Stimulated activated naive CD8-positive, alpha-beta T cell treated with anti-CD3 and anti-CD28 coated beads, Interleukin-15, Interleukin-2, amounts not matched to agents 100 ng/mL and 50 ng/mL, for 24 hours (primary cell): ENCODE measurements around the gene LENG9.

Experiments used
- H3K27ac Mint-ChIP-seq: one replicate; pipeline ENCODE4 v1.8.0; 2021; ENCODE audit warnings: mild to moderate bottlenecking, mixed read lengths
- H3K27me3 Mint-ChIP-seq: one replicate; pipeline ENCODE4 v1.8.0; 2021; ENCODE audit warnings: mixed read lengths
- H3K36me3 Mint-ChIP-seq: one replicate; pipeline ENCODE4 v1.8.0; 2021; ENCODE audit warnings: low read depth, mixed read lengths
- H3K4me1 Mint-ChIP-seq: one replicate; pipeline ENCODE4 v1.8.0; 2021; ENCODE audit warnings: low read depth, mixed read lengths
- H3K4me3 Mint-ChIP-seq: one replicate; pipeline ENCODE4 v1.8.0; 2021; ENCODE audit warnings: mild to moderate bottlenecking, mixed read lengths
- H3K9me3 Mint-ChIP-seq: one replicate; pipeline ENCODE4 v1.8.0; 2021; ENCODE audit warnings: mixed read lengths

Gene LENG9

DNA sequence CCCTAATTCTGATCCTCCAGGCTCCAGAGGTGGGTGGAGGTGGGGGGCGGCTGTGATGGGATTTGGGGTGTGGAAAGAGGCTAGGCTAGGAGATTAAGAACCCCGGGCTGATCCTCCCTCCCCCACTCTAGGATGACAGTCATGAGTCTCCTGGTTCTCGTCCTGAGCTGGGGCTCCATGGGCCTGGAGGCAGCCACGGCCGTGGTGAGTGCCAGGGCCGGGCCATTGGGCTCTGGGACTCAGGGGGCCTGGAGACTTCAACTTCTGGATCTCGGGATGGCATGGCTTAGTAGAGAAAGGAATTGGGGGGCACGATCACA is 34.4 kb downstream of the LENG9 start:
- Mint-ChIP-seq H3K27me3 (peaks cover 24% of the 10 kb centered on the region), H3K36me3 (no peaks in the 10 kb centered on the region), H3K4me1 (peaks cover 5% of the 10 kb centered on the region)

DNA sequence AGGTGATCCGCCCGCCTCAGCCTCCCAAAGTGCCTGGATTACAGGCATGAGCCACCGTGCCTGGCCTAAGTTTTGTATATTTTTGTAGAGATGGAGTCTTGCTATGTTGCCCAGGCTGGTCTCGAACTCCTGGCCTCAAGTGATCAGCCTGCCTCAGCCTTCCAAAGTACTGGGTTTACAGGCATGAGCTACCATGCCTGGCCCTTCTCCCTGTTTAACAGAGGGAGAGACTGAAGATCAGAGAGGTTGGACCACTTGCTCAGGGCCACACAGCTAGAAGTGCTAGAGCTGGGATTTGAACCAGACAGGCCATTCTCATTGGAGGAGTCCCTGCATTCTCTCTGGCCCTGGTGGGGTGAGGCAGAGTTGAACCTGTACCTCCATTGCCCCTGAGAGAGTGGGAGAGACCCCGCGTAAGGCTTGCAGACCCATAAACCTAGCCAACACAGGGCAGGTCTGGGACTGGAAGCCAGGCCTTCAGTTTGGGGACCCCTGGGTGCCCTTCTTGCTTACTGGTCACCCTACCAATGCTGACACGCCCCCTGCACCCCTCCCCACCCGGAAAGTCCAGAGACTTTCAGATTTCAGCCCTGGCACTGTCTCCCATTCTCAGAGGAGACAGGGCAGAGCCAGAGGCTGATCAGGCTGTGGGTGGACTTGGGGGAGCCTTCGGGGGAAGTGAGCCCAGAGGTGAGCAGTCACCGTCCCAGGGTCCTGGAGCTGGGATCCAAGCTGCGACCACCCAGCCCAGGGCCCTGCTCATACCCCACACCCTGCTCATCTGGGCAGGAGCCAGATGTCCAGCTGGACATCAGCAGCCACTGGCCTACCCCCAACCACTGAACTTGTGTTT is 35.0 kb downstream of the LENG9 start:
- no peak overlapping the region for H3K27ac Mint-ChIP-seq

More for the DNA sequence above, 34.4 kb downstream of the LENG9 start:
- Mint-ChIP-seq H3K9me3 (no peaks in the 10 kb centered on the region), H3K4me3 (no peak overlapping the region), H3K27ac (no peak overlapping the region)

DNA sequence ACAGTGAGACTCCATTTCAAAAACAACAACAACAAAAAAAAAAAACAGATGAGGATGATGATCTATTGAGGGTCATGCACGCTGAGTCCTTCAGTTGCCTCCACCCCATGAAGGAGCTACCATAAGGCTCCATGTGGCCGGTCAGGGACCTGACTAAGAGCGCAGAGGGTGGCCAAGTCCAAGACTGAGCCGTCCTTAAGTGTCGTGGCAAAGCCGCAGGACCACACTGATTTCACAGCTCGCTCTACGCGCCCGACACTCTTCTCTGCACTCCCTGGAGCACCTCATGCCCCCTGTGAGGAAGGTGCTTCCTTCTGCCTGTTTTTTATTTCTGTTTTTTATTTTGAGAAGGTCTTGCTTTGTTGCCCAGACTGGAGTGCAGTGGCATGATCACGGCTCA is 36.0 kb downstream of the LENG9 start:
- no peaks in the 10 kb centered on the region for H3K36me3 Mint-ChIP-seq

More for the DNA sequence above, 35.0 kb downstream of the LENG9 start:
- Mint-ChIP-seq H3K4me3 (no peak overlapping the region), H3K36me3 (no peaks in the 10 kb centered on the region), H3K27me3 (peaks cover 26% of the 10 kb centered on the region), H3K9me3 (no peaks in the 10 kb centered on the region), H3K4me1 (peaks cover 5% of the 10 kb centered on the region)

DNA sequence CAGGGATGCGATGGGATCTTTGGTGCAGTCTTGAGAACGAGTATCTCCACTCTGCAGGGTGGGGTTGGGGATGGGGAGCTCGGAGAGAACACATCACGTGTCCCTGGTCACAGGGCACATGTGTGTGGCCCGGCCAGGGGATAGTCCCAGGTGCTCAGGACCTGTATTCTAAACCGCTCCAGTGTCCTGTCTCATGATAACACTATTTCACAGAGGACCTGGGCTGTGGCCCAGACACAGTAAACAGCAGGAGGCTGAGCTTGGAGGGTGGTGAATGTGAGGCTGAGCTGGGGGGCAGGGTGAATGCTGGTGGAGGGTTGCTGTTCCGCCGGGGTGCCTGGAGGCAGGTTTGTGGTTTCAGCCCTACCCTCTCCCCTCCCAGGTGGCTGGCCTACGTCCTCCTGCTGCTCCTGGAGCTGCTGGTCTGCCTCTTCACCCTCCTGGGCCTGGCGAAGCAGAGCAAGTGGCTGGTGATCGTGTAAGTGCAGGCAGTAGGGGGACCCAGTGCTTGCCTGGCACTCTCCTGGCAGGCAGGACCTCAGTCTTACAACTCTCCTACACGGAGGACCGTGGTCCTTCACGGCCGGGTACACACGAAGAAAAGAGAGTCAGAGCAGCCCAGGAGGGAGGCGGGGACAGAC is 37.2 kb downstream of the LENG9 start:
- Mint-ChIP-seq H3K9me3 (no peaks in the 10 kb centered on the region), H3K4me1 (peaks cover 4% of the 10 kb centered on the region), H3K36me3 (no peaks in the 10 kb centered on the region), H3K27ac (no peak overlapping the region), H3K27me3 (peaks cover 28% of the 10 kb centered on the region), H3K4me3 (no peak overlapping the region)

More for the DNA sequence above, 36.0 kb downstream of the LENG9 start:
- Mint-ChIP-seq H3K9me3 (no peaks in the 10 kb centered on the region), H3K4me1 (peaks cover 5% of the 10 kb centered on the region), H3K27ac (no peak overlapping the region), H3K4me3 (no peak overlapping the region), H3K27me3 (peaks cover 28% of the 10 kb centered on the region)

DNA sequence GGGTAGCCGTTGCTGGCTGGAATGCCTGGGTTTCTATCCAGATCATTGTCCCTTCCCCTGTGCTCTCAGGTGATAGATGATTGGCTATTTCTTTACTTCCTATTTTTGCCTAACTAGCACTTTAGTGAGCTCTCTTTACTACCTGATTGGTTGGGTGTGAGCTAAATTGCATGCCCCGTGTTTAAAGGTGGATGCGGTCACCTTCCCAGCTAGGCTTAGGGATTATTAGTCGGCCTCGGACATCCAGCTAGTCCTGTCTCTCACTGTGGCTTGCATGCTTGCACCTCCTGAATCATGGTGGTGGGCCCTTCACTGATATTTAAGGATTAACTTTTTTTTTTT is 38.2 kb downstream of the LENG9 start:
- Mint-ChIP-seq H3K36me3 (no peaks in the 10 kb centered on the region), H3K4me3 (no peak overlapping the region), H3K9me3 (no peaks in the 10 kb centered on the region), H3K27me3 (peaks cover 28% of the 10 kb centered on the region), H3K27ac (no peak overlapping the region), H3K4me1 (no peaks in the 10 kb centered on the region)

DNA sequence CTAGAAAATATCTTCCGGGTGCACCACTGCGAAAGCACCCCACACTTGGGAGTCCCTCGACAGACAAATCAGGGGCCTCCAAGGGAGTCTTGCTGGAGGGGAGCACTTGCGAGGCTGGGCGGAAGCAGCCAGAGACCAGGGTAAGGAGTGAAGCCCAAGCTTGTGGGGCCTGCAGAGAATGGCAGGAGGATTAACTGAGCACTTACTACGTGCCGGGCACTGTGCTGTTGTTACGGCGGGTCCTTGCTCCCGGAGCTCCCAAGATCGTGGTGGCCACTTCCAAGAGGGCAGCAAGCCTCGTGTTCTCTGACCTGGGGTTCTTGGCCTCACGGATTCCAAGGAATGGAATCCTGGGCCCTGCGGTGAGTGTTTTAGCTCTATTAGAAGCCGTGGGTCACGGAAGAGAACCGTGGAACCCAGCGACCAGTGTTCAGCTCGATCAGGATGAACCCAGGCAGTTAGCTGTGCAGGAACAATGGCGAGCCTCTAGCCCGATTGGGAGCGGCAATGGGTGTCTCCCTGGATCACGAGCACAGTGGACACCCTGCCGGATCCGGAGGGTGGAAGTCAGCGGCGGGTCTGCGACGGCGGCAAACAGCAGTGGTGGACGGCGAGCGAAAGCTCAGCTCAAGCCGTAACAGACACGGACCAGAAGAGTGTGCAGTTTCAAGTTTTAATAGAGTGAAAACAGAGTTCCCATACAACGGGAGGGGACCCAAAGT is 38.8 kb downstream of the LENG9 start:
- Mint-ChIP-seq H3K4me3 (no peak overlapping the region), H3K27ac (no peak overlapping the region), H3K36me3 (no peaks in the 10 kb centered on the region), H3K27me3 (peaks cover 29% of the 10 kb centered on the region), H3K4me1 (no peaks in the 10 kb centered on the region), H3K9me3 (no peaks in the 10 kb centered on the region)

DNA sequence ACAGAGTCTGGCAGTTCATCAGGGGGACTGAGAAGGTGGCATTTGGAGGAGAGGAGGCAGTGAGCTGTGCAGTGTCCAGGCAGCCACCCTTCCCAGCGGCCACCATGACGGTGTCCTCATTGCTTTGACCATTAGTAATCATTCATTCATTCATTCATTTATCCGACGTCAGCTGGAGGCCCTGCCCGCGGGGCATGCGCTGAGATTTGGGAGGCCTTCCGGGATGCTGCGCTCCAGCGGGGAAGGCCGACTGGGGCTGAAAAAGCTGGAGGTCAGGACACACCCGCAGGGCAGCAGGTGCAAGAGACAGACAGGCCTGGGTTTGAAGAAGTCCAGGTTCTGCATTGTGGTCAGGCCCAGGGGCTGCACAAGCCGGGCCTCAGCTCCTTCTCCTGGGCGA is 39.4 kb downstream of the LENG9 start:
- no peaks in the 10 kb centered on the region for H3K4me1 Mint-ChIP-seq
- H3K9me3 Mint-ChIP-seq: no peaks in the 10 kb centered on the region
- H3K27me3 Mint-ChIP-seq: peaks cover 31% of the 10 kb centered on the region
- no peak overlapping the region for H3K27ac Mint-ChIP-seq
- no peak overlapping the region for H3K4me3 Mint-ChIP-seq
- H3K36me3 Mint-ChIP-seq: no peaks in the 10 kb centered on the region

DNA sequence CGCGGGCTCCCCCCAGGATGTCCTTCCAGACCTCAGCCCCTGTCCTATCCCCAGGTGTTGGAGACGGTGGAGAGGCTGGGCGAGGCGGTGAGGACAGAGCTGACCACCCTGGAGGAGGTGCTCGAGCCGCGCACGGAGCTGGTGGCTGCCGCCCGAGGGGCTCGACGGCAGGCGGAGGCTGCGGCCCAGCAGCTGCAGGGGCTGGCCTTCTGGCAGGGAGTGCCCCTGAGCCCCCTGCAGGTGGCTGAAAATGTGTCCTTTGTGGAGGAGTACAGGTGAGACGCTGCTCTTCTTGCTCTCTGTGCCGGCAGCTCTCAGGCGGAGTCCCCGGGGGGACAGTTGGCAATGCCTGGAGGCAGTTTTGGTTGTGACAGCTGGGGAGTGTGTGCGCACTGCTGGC is 41.4 kb downstream of the LENG9 start:
- H3K27me3 Mint-ChIP-seq: peaks cover 32% of the 10 kb centered on the region

DNA sequence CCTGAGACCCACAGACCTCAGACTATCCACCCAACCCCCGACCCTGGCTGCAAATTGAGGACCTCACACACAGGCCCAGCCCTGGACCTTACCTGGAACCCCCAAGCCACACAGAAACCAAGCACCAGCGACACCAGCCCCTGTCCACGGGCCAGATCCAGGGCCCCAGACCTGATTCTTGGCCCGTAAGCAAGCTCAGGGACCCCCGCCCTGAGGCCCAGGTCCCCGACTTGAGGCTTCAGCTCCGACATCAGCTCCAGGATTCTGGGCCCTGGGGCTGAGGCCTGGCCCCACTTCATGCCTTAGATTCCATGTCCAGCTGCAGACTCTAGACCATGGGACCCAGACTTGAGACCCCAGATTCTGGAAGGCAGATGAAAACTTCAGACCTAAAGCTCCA is 42.1 kb downstream of the LENG9 start:
- H3K4me1 Mint-ChIP-seq: peaks cover 16% of the 10 kb centered on the region
- H3K36me3 Mint-ChIP-seq: no peaks in the 10 kb centered on the region
- no peaks in the 10 kb centered on the region for H3K9me3 Mint-ChIP-seq
- no peak overlapping the region for H3K27ac Mint-ChIP-seq
- peaks cover 32% of the 10 kb centered on the region for H3K27me3 Mint-ChIP-seq
- no peak overlapping the region for H3K4me3 Mint-ChIP-seq

More for the DNA sequence above, 41.4 kb downstream of the LENG9 start:
- Mint-ChIP-seq H3K36me3 (no peaks in the 10 kb centered on the region), H3K9me3 (no peaks in the 10 kb centered on the region), H3K27ac (no peak overlapping the region), H3K4me3 (no peak overlapping the region), H3K4me1 (peaks cover 14% of the 10 kb centered on the region)

DNA sequence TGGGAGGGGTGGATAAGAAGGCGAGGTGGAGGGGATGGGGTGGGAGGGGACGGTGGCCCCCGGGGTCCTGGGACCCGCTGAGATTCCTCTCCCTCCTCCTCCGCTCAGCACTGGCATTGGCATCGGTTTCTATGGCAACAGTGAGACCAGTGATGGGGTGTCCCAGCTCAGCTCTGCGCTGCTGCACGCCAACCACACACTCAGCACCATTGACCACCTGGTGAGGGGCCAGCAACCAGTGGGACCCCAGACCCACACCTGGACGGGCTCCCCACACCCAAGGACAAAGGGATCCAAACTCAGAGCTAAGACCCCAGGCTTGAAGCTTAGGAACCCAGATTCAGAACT is 42.4 kb downstream of the LENG9 start:
- Mint-ChIP-seq H3K27me3 (peaks cover 30% of the 10 kb centered on the region), H3K4me1 (peaks cover 17% of the 10 kb centered on the region), H3K27ac (no peak overlapping the region), H3K36me3 (no peaks in the 10 kb centered on the region), H3K9me3 (no peaks in the 10 kb centered on the region), H3K4me3 (no peak overlapping the region)

DNA sequence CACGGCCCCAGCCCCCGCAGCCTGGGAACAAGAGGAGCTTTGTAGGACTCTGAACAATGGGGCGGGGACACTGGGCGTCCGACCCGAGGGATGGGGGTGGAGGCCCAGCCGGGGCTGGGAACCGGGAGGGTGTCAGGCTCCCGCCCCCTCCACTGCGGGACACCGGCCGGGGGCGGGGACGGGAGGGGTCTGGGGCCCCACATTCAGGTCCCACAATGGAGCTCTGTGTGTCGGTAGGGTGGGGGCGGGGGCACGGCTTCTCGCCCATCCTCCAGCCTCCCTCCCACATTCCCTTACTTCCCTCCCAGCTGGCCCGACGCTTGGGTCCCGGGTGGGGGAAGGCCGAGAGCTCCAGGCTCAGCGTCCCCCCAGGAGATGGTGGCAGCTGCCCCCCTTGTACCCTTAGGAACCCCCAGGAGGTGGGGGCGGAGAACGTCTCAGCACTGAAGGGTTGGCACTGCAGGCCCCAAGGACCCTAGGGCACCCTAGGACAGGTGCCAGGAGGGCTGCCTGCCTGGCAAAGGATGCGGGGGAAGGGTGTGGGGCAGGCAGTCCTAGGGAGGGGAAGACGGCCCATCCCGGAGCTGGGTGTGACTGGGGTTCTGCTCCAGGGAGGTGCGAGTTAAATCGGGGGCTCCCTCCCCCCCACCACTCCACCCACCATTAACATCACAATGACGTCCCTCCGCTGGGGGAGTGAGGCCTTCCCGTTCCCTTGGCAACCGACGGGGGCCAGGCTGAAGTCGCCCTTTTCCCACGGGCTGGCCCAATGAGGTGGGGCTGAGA is 43.0 kb downstream of the LENG9 start:
- Mint-ChIP-seq H3K9me3 (no peaks in the 10 kb centered on the region), H3K27me3 (peaks cover 31% of the 10 kb centered on the region), H3K27ac (no peak overlapping the region), H3K36me3 (no peaks in the 10 kb centered on the region), H3K4me1 (peaks cover 20% of the 10 kb centered on the region), H3K4me3 (no peak overlapping the region)

DNA sequence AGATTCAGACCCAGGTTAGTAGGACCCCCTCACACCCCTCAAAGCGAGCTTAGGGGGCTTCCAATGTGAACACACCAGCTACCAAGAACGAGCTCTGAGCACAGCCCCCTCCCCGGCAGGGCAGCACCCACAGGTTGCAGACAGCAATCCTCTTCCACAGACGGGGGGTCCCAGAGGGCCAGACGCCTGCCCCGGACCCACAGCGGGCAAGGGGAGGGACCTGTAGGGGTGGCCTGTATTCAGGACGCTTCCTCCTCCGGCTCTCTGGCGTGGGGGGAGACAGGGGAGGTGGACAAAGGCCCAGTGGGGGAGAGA is 43.6 kb downstream of the LENG9 start:
- H3K27me3 Mint-ChIP-seq: peaks cover 28% of the 10 kb centered on the region
- H3K27ac Mint-ChIP-seq: no peak overlapping the region
- H3K4me1 Mint-ChIP-seq: peaks cover 20% of the 10 kb centered on the region
- no peaks in the 10 kb centered on the region for H3K36me3 Mint-ChIP-seq
- H3K9me3 Mint-ChIP-seq: no peaks in the 10 kb centered on the region
- no peak overlapping the region for H3K4me3 Mint-ChIP-seq

DNA sequence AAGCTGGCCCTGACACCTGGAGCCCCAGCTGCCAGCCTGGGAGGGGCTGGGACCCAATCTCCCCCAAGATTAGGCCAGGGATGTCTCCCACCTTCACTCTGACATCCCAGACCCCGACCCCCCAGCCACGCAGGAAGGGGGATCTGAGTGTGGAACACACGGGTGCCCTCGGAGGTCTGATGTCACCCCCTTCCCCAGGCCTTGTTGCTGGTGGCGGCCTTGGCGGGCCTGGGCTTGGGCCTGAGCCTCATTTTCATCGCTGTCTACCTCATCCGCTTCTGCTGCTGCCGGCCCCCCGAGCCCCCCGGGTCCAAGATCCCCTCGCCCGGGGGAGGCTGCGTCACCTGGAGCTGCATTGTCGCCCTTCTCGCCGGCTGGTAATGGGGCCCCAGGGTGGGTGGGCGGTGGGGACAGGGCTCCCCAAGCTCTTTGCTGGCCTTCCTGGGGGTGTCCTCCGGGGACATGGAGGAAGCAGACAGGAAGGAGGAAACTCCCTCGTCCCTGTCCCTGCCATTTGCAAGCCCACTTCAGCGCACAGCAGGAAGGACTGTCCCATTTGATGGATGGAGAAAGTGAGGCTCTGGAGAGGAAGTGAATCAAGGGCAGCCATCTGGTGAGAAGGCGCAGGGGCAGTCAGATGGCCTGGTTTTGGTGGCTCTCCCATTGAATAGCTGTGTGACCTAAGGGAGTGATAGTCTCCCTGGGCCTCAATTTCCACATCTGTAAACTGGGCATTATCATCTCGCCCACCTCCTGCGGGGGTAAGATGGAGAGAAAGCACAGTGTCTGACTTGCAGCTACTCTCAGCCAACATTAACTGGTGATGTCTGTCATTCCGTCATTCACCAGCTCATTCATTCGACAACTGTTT is 44.4 kb downstream of the LENG9 start:
- H3K9me3 Mint-ChIP-seq: no peaks in the 10 kb centered on the region
- H3K36me3 Mint-ChIP-seq: no peaks in the 10 kb centered on the region
- H3K4me1 Mint-ChIP-seq: peaks cover 20% of the 10 kb centered on the region
- peaks cover 34% of the 10 kb centered on the region for H3K27me3 Mint-ChIP-seq
- no peak overlapping the region for H3K27ac Mint-ChIP-seq
- no peak overlapping the region for H3K4me3 Mint-ChIP-seq
